Kidney (tissue), 14 donors: Measurements from ENCODE around the gene TNS3. TPM values are rescaled to one million over a fixed set of nuclear protein-coding genes. Genes with fewer than 3 reads are reported as not detected.
A peak's percentile ranks its signal among the peaks of the same experiment; 100 is the strongest.

Experiments used
- DNase-seq, 5 donors: peaks; one replicate each; pipeline ENCODE4 v3.0.0-alpha.2; 2013 to 2020
- FAIRE-seq: peaks from 2 replicates; lab custom pipeline; 2012; peaks lifted over from hg19 to GRCh38; lab: Jason Lieb, UNC
- H3K27ac ChIP-seq, 2 donors: one replicate each; pipeline ENCODE4 v1.7.0; 2013; ENCODE audit warnings: low read depth in 2 of 2, low read length in 2 of 2, inconsistent platforms in 1 of 2
- H3K27me3 ChIP-seq: one replicate; pipeline ENCODE4 v1.7.1; 2013; ENCODE audit warnings: low read length, inconsistent platforms; ENCODE audit not compliant: control insufficient read depth, insufficient read depth
- H3K36me3 ChIP-seq, 3 donors: one replicate each; pipeline versions ENCODE4 v1.7.0 to v1.7.1; 2013; ENCODE audit warnings: low read length in 3 of 3, control low read depth in 1 of 3, inconsistent platforms in 1 of 3; ENCODE audit not compliant: insufficient read depth in 3 of 3, control insufficient read depth in 2 of 3
- H3K4me1 ChIP-seq, 3 donors: one replicate each; pipeline versions ENCODE4 v1.7.0 to v1.7.1; 2013; ENCODE audit warnings: low read length in 3 of 3, inconsistent platforms in 1 of 3, low read depth in 1 of 3; ENCODE audit not compliant: control insufficient read depth in 2 of 3, insufficient read depth in 2 of 3
- H3K4me3 ChIP-seq, 3 donors: one replicate each; pipeline versions ENCODE4 v1.7.0 to v1.8.1; 2013; ENCODE audit warnings: low read length in 3 of 3, control low read depth in 1 of 3, inconsistent platforms in 1 of 3
- H3K9ac ChIP-seq, 3 donors: one replicate each; pipeline versions ENCODE4 v1.7.0 to v1.7.1; 2013; ENCODE audit warnings: low read length in 3 of 3, control low read depth in 1 of 3, inconsistent platforms in 1 of 3
- H3K9me3 ChIP-seq, 3 donors: one replicate each; pipeline versions ENCODE4 v1.7.0 to v1.7.1; 2013; ENCODE audit warnings: low read length in 3 of 3, control low read depth in 1 of 3, inconsistent platforms in 1 of 3; ENCODE audit not compliant: control insufficient read depth in 2 of 3, insufficient read depth in 1 of 3
- CTCF ChIP-seq: IDR thresholded peaks from 3 replicates; pipeline ENCODE4 v1.5.1; 2012; ENCODE audit warnings: mild to moderate bottlenecking, moderate library complexity, borderline replicate concordance; ENCODE audit not compliant: insufficient read depth; ENCODE audit errors: extremely low read depth
- intact Hi-C: fragments of 100-400 bp; cut with DNase I; formaldehyde crosslinking; loops from one replicate; pipeline ENCODE4 v1.11.1; 2022
- polyA plus RNA-seq: library from polyadenylated mRNA; stranded (reverse); fragments of 350-450 nt; fragmentation: Illumina TruSeq; extraction: RNeasy Lipid Tissue Mini Kit (QIAGEN cat#74804); gene quantifications from one replicate; pipeline ENCODE4 v1.2.3, GENCODE V29; 2014; ENCODE audit warnings: low read depth, low replicate concordance; ENCODE audit not compliant: insufficient read depth
- total RNA-seq: library from RNA; stranded (reverse); fragmentation: NEBNext Ultra II Directional; extraction: Animal tissue kit (Norgen Biotek cat#: 25700); gene quantifications from one replicate; pipeline ENCODE4 v1.2.1, GENCODE V29; 2021
- donor health status: control.
- donor health status: control.
- donor health status: control.
- donor health status: control.
- donor health status: control.
- donor health status: DM: yes; HTN: yes; CAD: no.
- donor health status: Normal renal cell carcinoma (clear cell type).

TNS3 gene
- total and polyA plus RNA-seq, 2 donors from 2014 or later = 38.4 to 198 TPM

- H3K4me3 ChIP-seq = no peak overlapping the region
- H3K4me1 ChIP-seq = peaks cover 8 to 48% (median 38%) of the 10 kb centered on the region in 3 donors
- H3K9me3 ChIP-seq = peaks cover 0 to 12% (median 3%) of the 10 kb centered on the region in 3 donors
- FAIRE-seq (no peak), DNase-seq (peak in 1 of 5 donors; percentile 39)
- intact Hi-C loops = no loop called here
- TF ChIP-seq CTCF = no peak
- H3K27ac ChIP-seq = peak overlapping the region; percentile 52 to 61
- H3K9ac ChIP-seq = peak overlapping the region in 1 of 3 donors; percentile 37
- no peaks in the 10 kb centered on the region for H3K36me3 ChIP-seq
- no peaks in the 10 kb centered on the region for H3K27me3 ChIP-seq
These were observed 18.5 kb upstream of the TNS3 start for GRCh38 chr7:47600199-47601118.

- no peak for DNase-seq
- intact Hi-C loops = no loop called here
These were observed 15.5 kb upstream of the TNS3 start for GRCh38 chr7:47597379-47597778.

GRCh38 chr7:47596502-47597202 lies 14.7 kb upstream of the TNS3 start:
- Histone ChIP-seq H3K4me3 (no peak overlapping the region), H3K9ac (no peak overlapping the region), H3K27me3 (no peaks in the 10 kb centered on the region), H3K27ac (no peak overlapping the region), H3K4me1 (peaks cover 3 to 26% (median 17%) of the 10 kb centered on the region in 3 donors), H3K36me3 (no peaks in the 10 kb centered on the region), H3K9me3 (peaks cover 0 to 12% (median 3%) of the 10 kb centered on the region in 3 donors)
- intact Hi-C loops = no loop called here
- no peak for TF ChIP-seq CTCF
- FAIRE-seq = no peak
- DNase-seq = peak in 1 of 5 donors; percentile 39

More at GRCh38 chr7:47597379-47597778, 15.5 kb upstream of the TNS3 start:
- no peaks in the 10 kb centered on the region for H3K27me3 ChIP-seq
- no peaks in the 10 kb centered on the region for H3K36me3 ChIP-seq
- H3K9ac ChIP-seq = no peak overlapping the region
- H3K9me3 ChIP-seq = peaks cover 0 to 12% (median 3%) of the 10 kb centered on the region in 3 donors
- peaks cover 5 to 26% (median 24%) of the 10 kb centered on the region in 3 donors for H3K4me1 ChIP-seq
- no peak overlapping the region for H3K27ac ChIP-seq
- no peak overlapping the region for H3K4me3 ChIP-seq
- FAIRE-seq = no peak
- no peak for TF ChIP-seq CTCF
